AG09309 (cell line): ENCODE data around the gene PHLDA2.

Experiments used
- DNase-seq: peaks from one replicate; pipeline ENCODE4 v3.0.0-alpha.2; 2010; ENCODE audit warnings: low read depth
- H3K4me3 ChIP-seq: 2 replicates; pipeline ENCODE4 v1.5.1; 2011; ENCODE audit warnings: mild to moderate bottlenecking, low read depth, low read length, moderate library complexity; ENCODE audit not compliant: control insufficient read depth
- TF ChIP-seq, protein P1 (sequence below): IDR thresholded peaks from 2 replicates; pipeline ENCODE4 v1.5.1; 2011; ENCODE audit warnings: mild to moderate bottlenecking, low read depth, low read length, inconsistent platforms; ENCODE audit not compliant: insufficient read depth, control insufficient read depth; ENCODE audit errors: missing control alignments

The PHLDA2 gene

DNA sequence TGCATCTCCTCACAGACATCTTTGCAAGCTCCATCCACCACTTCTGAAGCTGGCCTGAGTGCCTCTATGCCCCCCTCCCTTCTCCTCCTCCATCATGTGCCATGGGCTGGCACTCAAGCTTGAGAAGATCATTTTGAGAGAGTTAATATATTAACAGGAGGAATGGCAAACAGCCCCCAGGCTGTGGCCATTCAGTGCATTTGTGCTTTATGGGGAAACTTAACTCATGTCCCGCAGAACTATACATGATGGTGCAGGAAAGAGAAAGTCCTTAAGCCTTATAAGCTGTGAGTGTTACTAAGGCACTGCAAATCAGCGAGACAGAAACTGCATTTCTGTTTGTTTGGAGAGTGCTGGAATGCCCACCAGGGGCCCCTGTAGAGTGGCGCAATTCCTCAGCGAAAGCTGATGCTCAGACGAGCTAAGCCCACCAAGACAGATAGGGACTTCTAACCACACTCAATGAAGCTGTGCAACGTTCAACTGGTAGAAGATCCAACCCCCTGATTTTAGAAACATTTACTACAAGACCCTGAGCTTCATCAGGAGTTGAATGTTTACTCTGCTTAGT lies 26.8 kb upstream of the PHLDA2 start:
- TF ChIP-seq, protein P1, sequence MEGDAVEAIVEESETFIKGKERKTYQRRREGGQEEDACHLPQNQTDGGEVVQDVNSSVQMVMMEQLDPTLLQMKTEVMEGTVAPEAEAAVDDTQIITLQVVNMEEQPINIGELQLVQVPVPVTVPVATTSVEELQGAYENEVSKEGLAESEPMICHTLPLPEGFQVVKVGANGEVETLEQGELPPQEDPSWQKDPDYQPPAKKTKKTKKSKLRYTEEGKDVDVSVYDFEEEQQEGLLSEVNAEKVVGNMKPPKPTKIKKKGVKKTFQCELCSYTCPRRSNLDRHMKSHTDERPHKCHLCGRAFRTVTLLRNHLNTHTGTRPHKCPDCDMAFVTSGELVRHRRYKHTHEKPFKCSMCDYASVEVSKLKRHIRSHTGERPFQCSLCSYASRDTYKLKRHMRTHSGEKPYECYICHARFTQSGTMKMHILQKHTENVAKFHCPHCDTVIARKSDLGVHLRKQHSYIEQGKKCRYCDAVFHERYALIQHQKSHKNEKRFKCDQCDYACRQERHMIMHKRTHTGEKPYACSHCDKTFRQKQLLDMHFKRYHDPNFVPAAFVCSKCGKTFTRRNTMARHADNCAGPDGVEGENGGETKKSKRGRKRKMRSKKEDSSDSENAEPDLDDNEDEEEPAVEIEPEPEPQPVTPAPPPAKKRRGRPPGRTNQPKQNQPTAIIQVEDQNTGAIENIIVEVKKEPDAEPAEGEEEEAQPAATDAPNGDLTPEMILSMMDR, result no peak
- no peak for DNase-seq
- no peak overlapping the region for H3K4me3 ChIP-seq

DNA sequence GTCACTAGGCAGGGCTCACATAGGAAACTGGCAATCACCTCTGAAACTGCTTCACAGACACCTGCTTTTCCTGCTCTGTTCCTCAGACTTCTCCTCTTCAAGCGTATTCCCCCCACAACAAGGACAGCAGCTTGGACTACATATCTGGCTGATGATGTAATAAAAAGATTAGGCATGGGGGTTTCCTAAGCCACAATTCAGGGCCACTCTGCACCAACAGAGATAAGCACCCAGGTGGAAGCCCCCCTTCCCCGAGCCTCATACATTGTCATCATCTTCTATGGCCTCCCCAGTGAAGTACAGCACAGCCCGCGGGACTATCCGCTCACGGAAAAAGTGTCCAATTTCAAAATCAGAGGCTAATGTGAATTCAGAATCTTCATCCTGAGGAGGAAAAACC lies 25.0 kb upstream of the PHLDA2 start:
- no peak overlapping the region for H3K4me3 ChIP-seq
- no peak for DNase-seq
- TF ChIP-seq, protein P1, result no peak

DNA sequence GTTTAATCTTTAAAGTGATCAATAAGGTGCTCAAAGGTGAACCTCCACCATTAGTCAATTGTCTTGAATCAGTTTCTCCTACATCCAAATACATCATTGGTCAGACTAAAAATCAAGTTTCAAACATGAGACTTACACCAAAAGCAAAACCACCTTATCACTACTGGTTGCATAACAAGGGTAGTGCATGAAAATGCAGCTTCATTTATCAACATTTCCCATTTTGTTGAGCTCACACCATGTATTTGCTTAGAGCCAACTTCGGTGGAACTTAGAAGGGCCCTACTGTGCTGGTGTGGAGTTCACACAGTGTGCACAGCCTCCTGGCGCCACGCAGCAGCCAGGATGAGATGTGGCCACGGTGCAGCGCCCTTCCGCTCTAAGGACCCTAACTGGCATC lies 23.1 kb upstream of the PHLDA2 start:
- DNase-seq, result no peak
- H3K4me3 ChIP-seq, result no peak overlapping the region
- TF ChIP-seq, protein P1, result no peak

DNA sequence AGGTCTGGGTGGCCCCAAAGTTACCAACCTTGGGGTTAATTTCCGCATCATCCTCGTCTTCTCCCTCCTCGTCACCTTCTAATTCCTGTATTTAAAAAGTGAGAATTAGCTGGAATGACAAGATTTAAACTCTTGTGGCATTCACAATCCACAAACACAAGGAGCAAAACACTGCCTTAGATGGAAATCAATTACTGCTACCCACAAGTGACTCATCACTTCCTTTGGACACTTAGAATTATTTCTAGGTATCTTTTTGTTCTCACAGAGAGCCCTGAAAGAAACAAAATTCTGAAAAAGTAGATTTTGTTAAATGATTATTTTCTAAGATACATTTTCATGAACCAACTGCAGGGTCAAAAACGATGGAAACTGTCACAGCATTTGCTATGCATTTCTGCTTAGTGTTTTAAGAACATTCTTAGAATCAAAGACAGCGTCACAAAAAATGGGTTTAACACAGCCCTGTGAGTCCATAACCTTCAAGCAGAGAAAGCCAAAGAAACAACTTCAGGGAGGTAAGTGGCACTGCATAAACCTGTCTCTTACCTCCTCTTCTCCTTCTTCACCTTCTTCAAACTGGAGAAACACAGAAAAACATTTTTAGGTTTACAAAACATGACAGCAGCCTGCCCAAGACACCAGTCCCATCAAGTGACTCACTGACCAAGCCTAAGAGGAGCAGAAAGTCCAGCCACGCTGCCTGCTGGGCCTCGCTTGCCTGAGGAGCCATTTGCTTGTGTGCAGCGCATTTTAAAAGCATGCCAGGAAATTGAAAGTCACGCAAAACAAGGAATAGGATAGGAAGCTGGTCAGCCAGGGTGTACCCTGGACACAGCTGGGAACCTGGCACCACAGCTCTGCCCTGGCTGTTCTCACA lies 22.3 kb upstream of the PHLDA2 start:
- DNase-seq, result no peak
- TF ChIP-seq, protein P1, result no peak
- no peak overlapping the region for H3K4me3 ChIP-seq

DNA sequence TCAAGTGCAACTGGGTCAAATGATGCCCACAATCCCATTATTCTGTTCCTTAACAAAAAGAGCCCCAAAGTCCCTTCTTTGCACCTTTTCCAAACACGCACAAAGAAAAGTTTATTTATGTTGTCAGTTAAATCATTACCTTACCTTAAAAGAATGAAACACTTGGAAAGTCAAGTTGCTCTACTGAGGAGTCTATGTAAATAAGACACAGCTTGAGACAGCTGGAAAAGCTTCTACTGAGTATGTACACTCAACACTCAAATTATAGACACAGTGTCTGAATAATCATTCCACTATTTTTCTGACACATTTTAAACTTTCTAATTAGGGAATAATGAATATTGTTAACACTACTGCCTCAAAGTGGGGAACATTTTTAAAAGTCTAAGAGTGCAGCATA lies 21.6 kb upstream of the PHLDA2 start:
- H3K4me3 ChIP-seq, result no peak overlapping the region
- TF ChIP-seq, protein P1, result no peak
- no peak for DNase-seq

DNA sequence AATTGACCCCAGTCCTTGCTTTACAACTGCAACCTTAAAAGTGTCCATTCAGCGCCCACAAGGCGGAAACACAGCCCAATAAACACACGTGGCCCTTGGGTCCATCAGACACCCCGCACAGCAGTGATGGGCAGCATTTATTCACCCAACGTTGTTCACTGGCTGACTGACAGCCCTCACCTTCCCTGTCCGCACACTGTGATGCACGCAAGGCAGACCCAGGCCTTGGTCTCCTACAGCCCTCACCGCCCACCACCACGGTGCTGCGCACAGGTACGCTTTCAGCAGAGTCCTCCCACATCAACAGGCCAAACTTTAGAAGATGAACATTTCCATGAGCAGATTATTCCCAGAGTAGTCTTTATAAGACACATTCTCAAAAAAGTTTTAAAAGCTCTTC lies 20.7 kb upstream of the PHLDA2 start:
- TF ChIP-seq, protein P1, result no peak
- DNase-seq, result no peak
- no peak overlapping the region for H3K4me3 ChIP-seq
